Activated T-helper 2 cell treated with anti-CD3 and anti-CD28 coated beads, Interferon-gamma antibody, Interleukin-2, Interleukin-4, amounts not matched to agents 10 μg/mL and 5 μg/mL and 100 μg/mL, durations not matched to agents 14 hours and 24 hours and 36 hours (primary cell): ENCODE results near the gene TTC28. TPM values are rescaled to one million over a fixed set of nuclear protein-coding genes. Genes with fewer than 3 reads are reported as not detected.
"Not testable (repeated sequence)": the region's sequence is repeated elsewhere in the genome, so short reads cannot be mapped to it uniquely, and the experiment has no call there.

Experiments
- DNase-seq: peaks from one replicate; pipeline ENCODE4 v3.0.0; 2021; ENCODE audit warnings: low spot score
- H3K27ac Mint-ChIP-seq: one replicate; pipeline ENCODE4 v1.8.0; 2021; ENCODE audit warnings: mixed read lengths
- H3K27me3 Mint-ChIP-seq: one replicate; pipeline ENCODE4 v1.8.0; 2021; ENCODE audit warnings: low read depth, mixed read lengths
- H3K36me3 Mint-ChIP-seq: one replicate; pipeline ENCODE4 v1.8.0; 2021; ENCODE audit warnings: low read depth, mixed read lengths
- H3K4me1 Mint-ChIP-seq: one replicate; pipeline ENCODE4 v1.8.0; 2021; ENCODE audit warnings: low read depth, mixed read lengths
- H3K4me3 Mint-ChIP-seq: one replicate; pipeline ENCODE4 v1.8.0; 2021; ENCODE audit warnings: low read depth, mild to moderate bottlenecking, moderate library complexity, mixed read lengths
- H3K9me3 Mint-ChIP-seq: one replicate; pipeline ENCODE4 v1.8.0; 2021; ENCODE audit warnings: mixed read lengths
- intact Hi-C: fragments of 100-400 bp; cut with micrococcal nuclease; formaldehyde crosslinking; loops from one replicate; pipeline ENCODE4 v1.15.1; 2023
- total RNA-seq: library from RNA; stranded (reverse); gene quantifications from 2 replicates; pipeline ENCODE4 v1.2.3, GENCODE V29; 2022

The TTC28 gene
- total RNA-seq = 0.82 and 1.4 TPM in 2 replicates

DNA sequence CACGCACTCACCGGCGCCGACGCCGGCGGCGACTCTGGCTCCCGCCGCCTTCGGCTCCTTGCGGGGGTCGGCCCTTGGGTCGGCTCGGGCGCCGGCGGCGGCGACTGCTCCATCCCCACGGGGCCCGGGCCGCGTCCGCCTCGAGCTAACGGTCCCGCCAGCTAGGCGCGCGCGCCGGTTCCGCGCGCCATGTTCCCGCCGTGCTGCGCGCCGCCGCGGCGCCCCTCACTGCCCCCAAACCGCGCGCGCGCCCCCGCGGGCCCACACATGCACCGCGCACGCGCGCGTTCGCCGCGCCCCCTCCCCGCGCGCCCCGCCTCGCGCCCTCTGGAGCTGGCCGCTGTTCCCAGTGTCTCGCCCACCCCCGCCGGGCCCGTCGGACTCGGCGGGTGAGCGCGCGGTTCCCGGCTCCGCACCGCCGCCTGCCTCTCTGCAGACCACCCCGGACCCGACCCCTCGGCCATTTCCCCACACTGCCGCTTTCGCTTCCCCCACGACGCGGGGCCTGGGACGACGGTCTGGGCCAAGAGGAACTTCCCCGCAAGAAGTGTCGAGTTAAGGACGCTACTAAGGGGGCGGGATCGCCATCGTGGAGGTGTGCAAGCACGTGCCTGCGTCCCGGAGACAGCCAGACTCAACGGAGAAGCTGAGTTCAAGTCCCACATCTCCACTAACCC lies at the start of gene TTC28:
Gene TTC28, minus strand, starts transcription at position 230 of the 677 bp plus-strand sequence. Its CDS starts 117 bp downstream, at position 113.
- intact Hi-C loops = loop anchor here (10.0 kb wide), 1 partner anchor 145 kb away; no protein-coding TSS in a partner anchor
- DNase-seq, H3K36me3 Mint-ChIP-seq, H3K27ac Mint-ChIP-seq, H3K9me3 Mint-ChIP-seq: not testable (repeated sequence)
- Mint-ChIP-seq H3K4me1 (peaks cover 11% of the 10 kb centered on the region), H3K27me3 (peaks cover 62% of the 10 kb centered on the region), H3K4me3 (peak within 1 kb of the TSS; percentile 77)

DNA sequence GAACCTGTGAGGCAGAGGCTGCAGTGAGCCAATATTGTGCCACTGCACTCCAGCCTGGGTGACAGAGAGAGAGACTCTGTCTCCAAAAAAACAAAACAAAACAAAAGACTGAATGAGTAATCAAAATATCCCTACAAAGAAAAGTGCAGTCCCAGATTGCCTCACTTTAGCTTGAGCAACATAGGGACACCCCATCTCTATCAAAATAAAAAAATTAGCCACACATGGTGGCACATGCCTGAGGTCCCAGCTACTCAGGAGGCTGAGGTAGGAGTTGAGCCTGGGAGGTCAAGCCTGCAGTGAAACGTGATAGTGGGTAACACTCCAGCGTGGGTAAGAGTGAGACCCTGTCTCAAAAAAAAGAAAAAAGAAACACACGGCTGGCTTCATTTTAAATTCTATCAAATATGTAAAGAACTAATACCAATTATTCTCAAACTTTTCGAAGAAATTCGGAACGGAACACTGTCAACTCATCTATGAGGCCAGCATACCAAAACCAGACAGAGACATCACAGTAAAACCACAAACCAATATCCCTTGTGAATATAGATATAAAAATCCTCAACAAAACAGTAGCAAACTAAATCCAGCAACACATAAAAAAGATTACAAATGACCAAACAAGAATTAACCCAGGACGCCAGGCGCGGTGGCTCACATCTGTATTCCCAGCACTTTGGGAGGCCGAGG lies 49.1 kb upstream of the TTC28 start:
- no peak for DNase-seq
- intact Hi-C loops = no loop called here
- H3K27ac Mint-ChIP-seq = no peak overlapping the region
- H3K4me3 Mint-ChIP-seq = no peak overlapping the region
- peaks cover 45% of the 10 kb centered on the region for H3K36me3 Mint-ChIP-seq
- no peaks in the 10 kb centered on the region for H3K27me3 Mint-ChIP-seq
- H3K4me1 Mint-ChIP-seq = no peaks in the 10 kb centered on the region
- no peaks in the 10 kb centered on the region for H3K9me3 Mint-ChIP-seq

DNA sequence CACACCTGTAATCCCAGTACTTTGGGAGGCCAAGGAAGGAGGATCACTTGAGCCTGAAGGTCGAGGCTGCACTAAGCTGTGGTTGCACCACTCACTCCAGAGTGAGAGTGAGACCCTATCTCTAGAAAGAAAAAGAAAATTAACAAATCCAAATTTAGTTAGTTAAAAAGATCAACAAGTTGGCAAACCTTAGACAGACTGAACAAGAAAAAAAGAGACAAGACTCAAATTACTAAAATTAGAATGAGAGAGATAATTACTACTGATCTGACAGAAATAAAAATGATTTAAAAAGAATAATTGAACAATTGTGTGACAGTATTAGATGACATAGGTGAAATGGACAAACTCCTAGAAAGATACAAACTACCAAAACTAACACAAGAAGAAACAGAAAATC lies 48.4 kb upstream of the TTC28 start:
- no peak overlapping the region for H3K4me3 Mint-ChIP-seq
- H3K27ac Mint-ChIP-seq = no peak overlapping the region
- H3K9me3 Mint-ChIP-seq = no peaks in the 10 kb centered on the region
- no peaks in the 10 kb centered on the region for H3K27me3 Mint-ChIP-seq
- H3K36me3 Mint-ChIP-seq = peaks cover 46% of the 10 kb centered on the region
- H3K4me1 Mint-ChIP-seq = no peaks in the 10 kb centered on the region
- intact Hi-C loops = no loop called here
- DNase-seq = no peak

DNA sequence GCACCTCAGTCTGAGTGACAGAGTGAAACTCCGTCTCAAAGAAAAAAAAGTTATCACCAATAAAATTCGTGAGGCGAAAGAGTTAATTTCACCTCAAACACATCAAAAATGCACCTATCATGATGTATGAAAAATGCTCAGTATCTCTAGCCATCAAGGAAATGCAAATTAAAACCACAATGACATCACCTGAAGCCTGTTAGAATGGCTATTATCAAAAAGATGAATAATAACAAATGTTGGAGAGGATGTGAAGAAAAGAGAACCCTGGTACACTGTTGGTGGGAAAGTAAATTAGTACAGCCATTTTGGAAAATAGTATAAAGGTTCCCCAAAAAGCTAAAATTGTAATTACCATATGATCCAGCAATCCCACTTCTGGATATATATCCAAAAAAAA lies 38.4 kb upstream of the TTC28 start:
- intact Hi-C loops = no loop called here
- no peaks in the 10 kb centered on the region for H3K27me3 Mint-ChIP-seq
- DNase-seq = no peak
- no peak overlapping the region for H3K27ac Mint-ChIP-seq
- peaks cover 42% of the 10 kb centered on the region for H3K36me3 Mint-ChIP-seq
- H3K4me3 Mint-ChIP-seq = no peak overlapping the region
- H3K9me3 Mint-ChIP-seq = peaks cover 6% of the 10 kb centered on the region
- peaks cover 16% of the 10 kb centered on the region for H3K4me1 Mint-ChIP-seq

DNA sequence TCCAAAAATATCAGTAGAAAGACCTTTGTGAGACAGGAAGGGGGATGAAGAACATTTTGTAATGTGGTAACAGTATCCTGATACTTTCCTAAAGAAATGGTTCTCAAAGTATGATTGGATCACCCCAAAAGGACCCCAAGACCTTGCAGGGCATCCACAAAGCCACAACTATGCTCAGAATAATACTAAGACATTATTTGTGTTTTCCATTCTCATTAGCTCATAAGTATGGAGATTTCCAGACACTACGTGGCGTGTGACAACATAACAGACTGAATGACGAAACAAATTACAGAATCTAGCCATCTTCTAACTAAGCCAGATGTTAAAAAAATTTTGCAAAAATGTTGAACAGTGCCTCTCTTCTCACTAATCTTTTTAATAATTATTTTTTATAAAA lies 37.0 kb upstream of the TTC28 start:
- Mint-ChIP-seq H3K9me3 (peaks cover 6% of the 10 kb centered on the region), H3K4me3 (no peak overlapping the region), H3K36me3 (peaks cover 49% of the 10 kb centered on the region), H3K27ac (no peak overlapping the region), H3K27me3 (no peaks in the 10 kb centered on the region), H3K4me1 (peaks cover 18% of the 10 kb centered on the region)
- intact Hi-C loops = no loop called here
- DNase-seq = no peak

DNA sequence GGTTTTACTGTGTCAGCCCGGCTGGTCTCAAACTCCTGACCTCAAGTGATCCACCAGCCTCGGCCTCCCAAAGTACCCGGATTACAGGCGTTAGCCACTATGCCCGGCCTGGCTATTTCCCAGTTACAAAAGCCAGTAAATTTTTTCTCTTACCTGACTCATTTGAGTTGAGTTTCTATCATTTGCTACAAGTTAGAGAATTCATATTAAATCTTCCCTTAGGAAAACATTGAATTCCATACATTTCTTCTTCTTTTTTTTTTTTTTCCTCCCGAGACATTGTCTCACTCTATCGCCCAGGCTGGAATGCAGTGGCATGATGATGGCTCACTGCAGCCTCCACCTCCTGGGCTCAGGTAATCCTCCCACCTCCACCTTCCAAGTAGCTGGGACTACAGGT lies 36.0 kb upstream of the TTC28 start:
- intact Hi-C loops = no loop called here
- Mint-ChIP-seq H3K36me3 (peaks cover 57% of the 10 kb centered on the region), H3K27me3 (no peaks in the 10 kb centered on the region)

DNA sequence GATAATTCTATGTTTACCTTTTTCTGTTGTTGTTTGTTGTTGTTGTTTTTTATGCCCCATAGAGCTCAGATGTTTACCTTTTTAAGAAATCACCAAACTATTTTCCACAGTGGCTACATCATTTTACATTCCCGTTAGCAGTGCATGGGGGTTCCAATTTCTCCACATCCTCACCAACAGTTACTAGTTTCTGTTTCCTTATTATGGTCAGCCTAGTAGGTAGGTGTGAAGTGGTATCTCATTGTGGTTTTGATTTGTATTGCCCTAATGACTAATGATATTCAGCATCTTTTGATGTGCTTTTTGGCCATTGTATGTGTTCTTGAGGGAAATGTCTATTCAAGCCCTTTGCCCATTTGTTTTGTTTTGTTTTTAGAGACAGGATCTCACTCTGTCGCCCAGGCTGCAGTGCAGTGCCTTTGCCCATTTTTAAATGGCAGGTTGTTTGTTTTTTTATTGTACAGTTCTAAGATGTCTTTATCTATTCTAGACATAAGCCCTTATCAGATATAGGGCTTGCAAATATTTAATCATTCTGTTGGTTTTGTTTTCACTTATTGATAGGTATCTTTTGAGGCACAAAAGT lies 34.5 kb upstream of the TTC28 start:
- Mint-ChIP-seq H3K4me1 (peaks cover 20% of the 10 kb centered on the region), H3K4me3 (no peak overlapping the region), H3K9me3 (peaks cover 6% of the 10 kb centered on the region), H3K27me3 (no peaks in the 10 kb centered on the region), H3K36me3 (peaks cover 55% of the 10 kb centered on the region), H3K27ac (no peak overlapping the region)
- intact Hi-C loops = no loop called here
- DNase-seq = no peak

More for the DNA sequence above, 36.0 kb upstream of the TTC28 start:
- Mint-ChIP-seq H3K9me3 (peaks cover 6% of the 10 kb centered on the region), H3K27ac (no peak overlapping the region), H3K4me3 (no peak overlapping the region), H3K4me1 (peaks cover 20% of the 10 kb centered on the region)
- no peak for DNase-seq

DNA sequence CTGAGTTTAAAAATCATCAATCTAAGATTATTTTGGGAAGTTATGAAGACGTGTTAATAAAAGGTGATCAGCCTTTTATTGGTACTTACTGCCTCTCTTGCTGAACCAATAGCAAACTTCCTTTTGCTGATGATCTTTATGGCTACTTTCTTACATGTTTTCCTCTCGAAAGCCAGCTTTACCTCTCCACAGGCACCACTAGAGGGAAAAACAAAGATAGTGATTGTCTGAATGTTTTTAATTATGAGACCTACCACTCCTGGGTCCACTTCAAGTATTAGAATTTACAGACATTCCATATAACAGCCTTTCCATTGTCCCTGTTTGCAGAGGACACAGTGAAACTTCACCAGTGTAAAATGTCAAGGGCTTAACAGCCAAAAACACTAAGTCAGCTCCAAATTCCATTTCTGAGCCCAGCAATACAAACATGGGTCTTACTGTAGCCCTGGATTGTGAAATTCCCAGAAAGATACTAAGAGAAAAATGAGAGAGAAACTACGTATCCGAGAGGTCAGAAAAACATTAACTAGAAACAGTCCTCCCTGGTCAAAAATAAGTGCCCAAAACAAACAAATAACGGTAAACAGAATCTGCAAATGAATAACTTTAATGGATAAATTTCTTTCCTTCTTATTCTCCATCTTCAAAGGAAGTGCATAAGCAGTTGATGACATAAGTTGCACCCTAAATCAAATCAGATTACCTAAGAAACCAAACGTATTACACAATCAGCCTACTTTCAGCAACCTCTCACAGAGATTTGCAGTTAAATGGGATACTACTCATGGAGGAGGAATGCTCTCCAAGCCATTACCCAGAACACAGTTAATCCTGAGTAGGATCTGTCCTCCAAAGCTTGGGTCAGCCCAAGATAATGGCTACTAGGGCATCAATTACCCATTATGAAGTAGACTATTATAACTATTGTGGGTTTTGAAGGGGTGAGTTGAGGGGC lies 32.5 kb upstream of the TTC28 start:
- no peaks in the 10 kb centered on the region for H3K27me3 Mint-ChIP-seq
- intact Hi-C loops = no loop called here
- DNase-seq = no peak
- H3K36me3 Mint-ChIP-seq = peaks cover 55% of the 10 kb centered on the region
- H3K9me3 Mint-ChIP-seq = no peaks in the 10 kb centered on the region
- H3K27ac Mint-ChIP-seq = no peak overlapping the region
- no peak overlapping the region for H3K4me3 Mint-ChIP-seq
- peaks cover 16% of the 10 kb centered on the region for H3K4me1 Mint-ChIP-seq

DNA sequence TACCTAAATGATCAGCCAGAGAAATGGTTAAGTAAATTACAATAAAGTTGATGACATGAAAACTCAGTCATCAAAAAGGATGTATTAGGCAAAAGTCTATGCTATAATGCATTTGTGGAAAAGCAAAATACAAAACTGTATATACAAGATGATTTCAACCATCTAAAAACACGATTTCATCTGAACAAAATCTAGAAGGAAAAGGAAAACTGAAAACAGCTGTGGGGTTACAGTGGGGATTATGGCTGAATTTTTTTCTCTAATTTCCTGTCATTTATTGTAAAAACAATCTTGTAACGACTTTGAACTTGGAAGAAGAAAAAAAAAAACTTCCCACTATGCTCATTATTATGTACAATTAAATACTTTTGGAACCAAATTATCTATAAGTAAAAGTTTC lies 31.7 kb upstream of the TTC28 start:
- Mint-ChIP-seq H3K36me3 (peaks cover 53% of the 10 kb centered on the region), H3K27ac (no peak overlapping the region), H3K27me3 (no peaks in the 10 kb centered on the region), H3K4me3 (no peak overlapping the region), H3K9me3 (no peaks in the 10 kb centered on the region), H3K4me1 (peaks cover 16% of the 10 kb centered on the region)
- DNase-seq = no peak
- intact Hi-C loops = no loop called here

DNA sequence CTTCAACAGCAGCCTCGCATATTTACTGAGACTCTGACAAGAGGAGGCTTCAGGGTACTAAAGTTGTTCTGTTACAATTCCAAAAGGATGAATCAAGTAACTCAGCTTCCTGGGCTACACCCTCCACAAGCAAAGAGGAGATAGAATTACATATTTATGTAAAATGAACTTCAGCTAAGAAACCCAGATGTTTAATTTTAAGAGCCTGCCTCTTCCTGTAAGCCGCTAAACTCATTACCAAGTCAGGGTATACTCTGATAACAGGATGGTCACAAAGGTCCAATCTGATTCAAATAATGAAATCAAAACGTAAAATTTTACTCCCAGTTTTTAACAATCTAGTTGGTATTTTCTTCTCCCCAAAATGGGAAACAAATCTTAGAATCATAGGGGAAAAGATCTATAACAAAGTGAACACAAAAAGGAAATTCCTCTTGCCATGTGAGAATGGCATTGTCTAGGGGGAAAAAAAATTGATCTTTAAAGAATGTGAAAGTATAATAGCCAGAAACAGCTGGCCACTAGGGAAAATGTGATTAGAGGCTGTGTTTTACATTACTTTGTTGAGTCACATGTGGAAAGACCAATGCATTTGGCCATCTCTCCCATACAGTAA lies 31.0 kb upstream of the TTC28 start:
- intact Hi-C loops = no loop called here
- Mint-ChIP-seq H3K27ac (no peak overlapping the region), H3K4me3 (no peak overlapping the region), H3K27me3 (no peaks in the 10 kb centered on the region), H3K36me3 (peaks cover 57% of the 10 kb centered on the region), H3K4me1 (peaks cover 16% of the 10 kb centered on the region), H3K9me3 (no peaks in the 10 kb centered on the region)
- DNase-seq = no peak

DNA sequence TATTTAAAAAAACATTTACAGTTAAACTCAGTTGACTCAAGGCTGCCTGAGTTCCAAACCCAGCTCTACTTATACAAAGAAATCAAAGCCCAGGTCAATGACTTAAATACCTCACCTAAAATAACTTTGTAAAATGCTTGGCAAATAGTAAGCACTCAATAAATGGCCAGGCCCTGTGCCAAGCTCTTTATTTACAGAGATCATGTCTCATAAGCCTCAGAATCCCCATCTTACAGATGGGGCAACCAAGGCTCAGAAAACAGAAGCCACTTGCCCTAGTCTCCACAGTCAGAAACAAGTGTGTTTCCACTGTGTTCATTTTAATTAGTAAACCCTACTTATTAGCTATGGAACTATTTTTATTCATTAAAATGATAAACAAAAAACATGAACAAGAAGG lies 30.5 kb upstream of the TTC28 start:
- Mint-ChIP-seq H3K36me3 (peaks cover 56% of the 10 kb centered on the region), H3K27ac (no peak overlapping the region), H3K27me3 (no peaks in the 10 kb centered on the region), H3K4me3 (no peak overlapping the region), H3K9me3 (no peaks in the 10 kb centered on the region), H3K4me1 (peaks cover 16% of the 10 kb centered on the region)
- intact Hi-C loops = no loop called here
- DNase-seq = no peak

DNA sequence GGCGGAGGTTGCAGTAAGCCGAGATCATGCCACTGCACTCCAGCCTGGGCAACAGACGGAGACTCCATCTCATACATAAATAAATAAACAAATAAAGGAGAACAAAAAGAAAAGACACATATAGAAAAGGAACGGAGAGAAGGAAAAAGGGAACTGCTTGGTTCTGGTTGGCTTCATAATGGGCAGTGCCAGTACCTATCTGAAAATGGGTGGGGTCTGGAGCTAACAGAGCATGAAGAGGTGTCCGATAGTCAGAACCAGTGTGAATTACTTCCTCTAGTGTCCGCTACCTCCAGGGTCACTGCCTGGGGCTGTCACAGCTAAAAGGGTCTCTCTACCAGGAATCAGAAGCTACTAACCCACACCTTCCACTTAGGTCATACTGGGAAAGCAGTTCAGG lies 27.2 kb upstream of the TTC28 start:
- Mint-ChIP-seq H3K4me3 (no peak overlapping the region), H3K36me3 (peaks cover 57% of the 10 kb centered on the region), H3K27ac (no peak overlapping the region), H3K27me3 (no peaks in the 10 kb centered on the region), H3K9me3 (no peaks in the 10 kb centered on the region), H3K4me1 (peaks cover 2% of the 10 kb centered on the region)
- intact Hi-C loops = no loop called here
- DNase-seq = no peak
